Glomerular endothelial cell (primary cell): ENCODE results near the gene SLC9A8. TPM values are rescaled to one million over a fixed set of nuclear protein-coding genes. Genes with fewer than 3 reads are reported as not detected.

Source experiments
- DNase-seq: peaks from one replicate; pipeline ENCODE4 v3.0.0-alpha.2; 2011; ENCODE audit warnings: low read depth, low spot score; ENCODE audit errors: extremely low read depth
- total RNA-seq: library from RNA; depleted of rRNA; stranded (reverse); fragments of >200 nt; gene quantifications from 2 replicates; pipeline ENCODE4 v1.2.3, GENCODE V29; 2015

SLC9A8 gene
- total RNA-seq, 1 donor from 2014 or later = 10.3 TPM

GRCh38 chr20:49870261-49870660, 57.6 kb downstream of the SLC9A8 start:
- DNase-seq = no peak

GRCh38 chr20:49871391-49871948, 58.8 kb downstream of the SLC9A8 start:
- DNase-seq = no peak

GRCh38 chr20:49872056-49872455, 59.4 kb downstream of the SLC9A8 start:
- no peak for DNase-seq

- no peak for DNase-seq
Measured at GRCh38 chr20:49874696-49875095, 62.1 kb downstream of the SLC9A8 start.

GRCh38 chr20:49877386-49877921, 64.8 kb downstream of the SLC9A8 start:
- DNase-seq = no peak

- no peak for DNase-seq
Measured at GRCh38 chr20:49878977-49879376, 66.3 kb downstream of the SLC9A8 start.

GRCh38 chr20:49880177-49880576, 67.5 kb downstream of the SLC9A8 start:
- no peak for DNase-seq

GRCh38 chr20:49880724-49881445, 68.3 kb downstream of the SLC9A8 start:
- no peak for DNase-seq

GRCh38 chr20:49882171-49882970, 69.7 kb downstream of the SLC9A8 start:
- DNase-seq = no peak

GRCh38 chr20:49883246-49883802, 70.7 kb downstream of the SLC9A8 start:
- no peak for DNase-seq

- no peak for DNase-seq
Measured at GRCh38 chr20:49885558-49886332, 73.1 kb downstream of the SLC9A8 start.

- DNase-seq = no peak
Measured at GRCh38 chr20:49886571-49887213, 74.1 kb downstream of the SLC9A8 start.

GRCh38 chr20:49887251-49888211, 74.9 kb downstream of the SLC9A8 start:
- no peak for DNase-seq

- no peak for DNase-seq
Measured at GRCh38 chr20:49888212-49889000, 75.8 kb downstream of the SLC9A8 start.

- DNase-seq = no peak
Measured at GRCh38 chr20:49889001-49889934, 76.6 kb downstream of the SLC9A8 start.

- DNase-seq = no peak
Measured at GRCh38 chr20:49889935-49890333, 77.3 kb downstream of the SLC9A8 start.
